ENCODE data around the gene SLC5A9. TPM values are rescaled to one million over a fixed set of nuclear protein-coding genes. Genes with fewer than 3 reads are reported as not detected.

SLC5A9 gene
- total and polyA plus RNA-seq, 2 donors (not counting 1 experiment from before 2014, with no cell fraction given): 0.07 TPM; not detected in 1

DNA sequence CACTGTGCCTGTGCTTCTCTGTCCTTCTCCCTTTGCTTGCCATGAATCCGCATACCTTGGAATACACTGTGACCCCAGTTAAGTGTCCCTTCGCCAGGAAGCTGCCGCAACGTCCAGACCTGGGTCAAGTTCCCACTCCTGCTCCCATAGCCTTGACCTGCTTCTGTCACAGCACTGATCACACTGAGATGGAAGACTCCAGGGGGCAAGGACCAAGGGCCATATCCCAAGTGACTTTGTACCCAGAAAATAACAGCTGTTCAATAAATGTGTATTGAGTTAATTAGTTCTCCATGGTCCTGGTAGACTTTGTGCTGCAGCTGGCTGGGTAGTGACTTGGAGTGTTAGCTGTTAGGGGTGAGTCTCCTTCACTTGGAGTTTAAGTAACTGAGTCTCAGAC is 25.8 kb downstream of the SLC5A9 start:
- TF ChIP-seq EZH2 (IDR thresholded peaks at IDR 0.05; ENCODE audit: borderline replicate concordance, insufficient read depth, low read depth, low read length, poor library complexity, severe bottlenecking): no peak
- TF ChIP-seq, protein P1, sequence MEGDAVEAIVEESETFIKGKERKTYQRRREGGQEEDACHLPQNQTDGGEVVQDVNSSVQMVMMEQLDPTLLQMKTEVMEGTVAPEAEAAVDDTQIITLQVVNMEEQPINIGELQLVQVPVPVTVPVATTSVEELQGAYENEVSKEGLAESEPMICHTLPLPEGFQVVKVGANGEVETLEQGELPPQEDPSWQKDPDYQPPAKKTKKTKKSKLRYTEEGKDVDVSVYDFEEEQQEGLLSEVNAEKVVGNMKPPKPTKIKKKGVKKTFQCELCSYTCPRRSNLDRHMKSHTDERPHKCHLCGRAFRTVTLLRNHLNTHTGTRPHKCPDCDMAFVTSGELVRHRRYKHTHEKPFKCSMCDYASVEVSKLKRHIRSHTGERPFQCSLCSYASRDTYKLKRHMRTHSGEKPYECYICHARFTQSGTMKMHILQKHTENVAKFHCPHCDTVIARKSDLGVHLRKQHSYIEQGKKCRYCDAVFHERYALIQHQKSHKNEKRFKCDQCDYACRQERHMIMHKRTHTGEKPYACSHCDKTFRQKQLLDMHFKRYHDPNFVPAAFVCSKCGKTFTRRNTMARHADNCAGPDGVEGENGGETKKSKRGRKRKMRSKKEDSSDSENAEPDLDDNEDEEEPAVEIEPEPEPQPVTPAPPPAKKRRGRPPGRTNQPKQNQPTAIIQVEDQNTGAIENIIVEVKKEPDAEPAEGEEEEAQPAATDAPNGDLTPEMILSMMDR (IDR thresholded peaks at IDR 0.05): no peak
- intact Hi-C loops (cut with micrococcal nuclease): no loop called here
- 98% methylated on average over 4 of the region's 4 CpGs for WGBS (ENCODE audit: insufficient coverage)
- no peak overlapping the region for H3K27ac Mint-ChIP-seq
- Histone ChIP-seq H3K4me1 (ENCODE audit: control insufficient read depth in 2 of 2, insufficient read depth in 2 of 2, low read length in 2 of 2) (peaks cover 25 to 31% of the 10 kb centered on the region in 2 donors), H3K79me2 (ENCODE audit: control insufficient read depth, insufficient read depth, low read length) (no peaks in the 10 kb centered on the region), H4K20me1 (ENCODE audit: control insufficient read depth, insufficient read depth, low read length, poor library complexity, severe bottlenecking) (no peaks in the 10 kb centered on the region), H2AFZ (ENCODE audit: insufficient read depth, low read depth, low read length, poor library complexity, severe bottlenecking) (no peak overlapping the region), H3K9ac (ENCODE audit: low read length) (no peak overlapping the region), H3K9me3 (ENCODE audit: control extremely low read depth in 1 of 3, control insufficient read depth in 2 of 3, insufficient read depth in 1 of 3, low read length in 2 of 3) (peaks cover 0 to 11% (median 0%) of the 10 kb centered on the region in 3 donors), H3K36me3 (replicated peaks in 1 of 2; ENCODE audit: control extremely low read depth in 1 of 2, control insufficient read depth in 1 of 2, extremely low read depth in 1 of 2, insufficient read depth in 2 of 2, low read length in 1 of 2) (no peaks in the 10 kb centered on the region), H3K27ac (ENCODE audit: low read length in 2 of 2) (no peak overlapping the region), H3K4me3 (ENCODE audit: control extremely low read depth in 1 of 5, extremely low read depth in 1 of 5, insufficient read depth in 1 of 5, low read depth in 2 of 5, low read length in 4 of 5) (no peak overlapping the region), H3K4me2 (replicated peaks; ENCODE audit: low read depth, low read length, poor library complexity, severe bottlenecking) (no peak overlapping the region), H3K27me3 (replicated peaks in 1 of 4; ENCODE audit: control extremely low read depth in 1 of 4, control insufficient read depth in 3 of 4, insufficient read depth in 4 of 4, low read length in 3 of 4) (no peaks in the 10 kb centered on the region)
- H3K27me3 Mint-ChIP-seq: peaks cover 8% of the 10 kb centered on the region
- CTCF ChIA-PET: no interaction called here
- no peak for DNase-seq
- H3K4me3 Mint-ChIP-seq: no peak overlapping the region
- H3K9me3 Mint-ChIP-seq (ENCODE audit: insufficient read depth): no peaks in the 10 kb centered on the region
- H3K4me1 Mint-ChIP-seq: peaks cover 27% of the 10 kb centered on the region
- ATAC-seq (ENCODE audit: low read depth): no peak
- POLR2A ChIA-PET: no interaction called here

DNA sequence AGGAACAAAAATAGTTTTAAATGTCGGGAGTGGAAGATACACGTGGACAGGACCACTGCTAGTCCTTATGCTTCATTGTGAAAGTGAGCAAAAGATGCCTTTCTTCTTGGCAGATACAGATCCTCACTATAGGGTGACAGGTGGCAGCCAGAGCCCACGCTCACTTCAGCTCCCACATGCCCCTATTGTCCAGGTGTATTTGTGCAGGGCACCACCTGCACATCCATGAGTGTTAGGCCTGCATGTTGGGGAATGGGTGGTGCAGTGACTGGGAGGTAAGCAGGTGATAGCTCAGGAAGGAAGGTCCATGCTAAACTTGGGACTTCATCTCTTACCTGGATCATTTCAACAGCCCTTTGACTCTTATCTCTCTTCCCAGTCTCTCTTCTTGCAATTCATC is 27.4 kb downstream of the SLC5A9 start:
- ChIA-PET POLR2A (no interaction called here), CTCF (no interaction called here)
- TF ChIP-seq EZH2 (IDR thresholded peaks at IDR 0.05; ENCODE audit: borderline replicate concordance, insufficient read depth, low read depth, low read length, poor library complexity, severe bottlenecking): no peak
- TF ChIP-seq, protein P1 (IDR thresholded peaks at IDR 0.05): no peak
- peaks cover 21% of the 10 kb centered on the region for H3K4me1 Mint-ChIP-seq
- ATAC-seq (ENCODE audit: low read depth) (no peak), DNase-seq (no peak)
- H3K4me3 ChIP-seq (ENCODE audit: control extremely low read depth in 1 of 5, extremely low read depth in 1 of 5, insufficient read depth in 1 of 5, low read depth in 2 of 5, low read length in 4 of 5): no peak overlapping the region
- H3K4me2 ChIP-seq (replicated peaks; ENCODE audit: low read depth, low read length, poor library complexity, severe bottlenecking): no peak overlapping the region
- H3K9me3 ChIP-seq (ENCODE audit: control extremely low read depth in 1 of 3, control insufficient read depth in 2 of 3, insufficient read depth in 1 of 3, low read length in 2 of 3): peaks cover 0 to 11% (median 0%) of the 10 kb centered on the region in 3 donors
- no peak overlapping the region for H3K27ac Mint-ChIP-seq
- 100% methylated on average over 2 of the region's 3 CpGs for WGBS (ENCODE audit: insufficient coverage)
- no peak overlapping the region for H3K9ac ChIP-seq (ENCODE audit: low read length)
- peaks cover 19 to 26% of the 10 kb centered on the region in 2 donors for H3K4me1 ChIP-seq (ENCODE audit: control insufficient read depth in 2 of 2, insufficient read depth in 2 of 2, low read length in 2 of 2)
- H3K27ac ChIP-seq (ENCODE audit: low read length in 2 of 2): no peak overlapping the region
- H4K20me1 ChIP-seq (ENCODE audit: control insufficient read depth, insufficient read depth, low read length, poor library complexity, severe bottlenecking): no peaks in the 10 kb centered on the region
- no peaks in the 10 kb centered on the region for H3K36me3 ChIP-seq (replicated peaks in 1 of 2; ENCODE audit: control extremely low read depth in 1 of 2, control insufficient read depth in 1 of 2, extremely low read depth in 1 of 2, insufficient read depth in 2 of 2, low read length in 1 of 2)
- H2AFZ ChIP-seq (ENCODE audit: insufficient read depth, low read depth, low read length, poor library complexity, severe bottlenecking): no peak overlapping the region
- intact Hi-C loops (cut with micrococcal nuclease): no loop called here
- H3K79me2 ChIP-seq (ENCODE audit: control insufficient read depth, insufficient read depth, low read length): no peaks in the 10 kb centered on the region
- no peak overlapping the region for H3K4me3 Mint-ChIP-seq
- no peaks in the 10 kb centered on the region for H3K27me3 ChIP-seq (replicated peaks in 1 of 4; ENCODE audit: control extremely low read depth in 1 of 4, control insufficient read depth in 3 of 4, insufficient read depth in 4 of 4, low read length in 3 of 4)
- peaks cover 10% of the 10 kb centered on the region for H3K27me3 Mint-ChIP-seq
- no peaks in the 10 kb centered on the region for H3K9me3 Mint-ChIP-seq (ENCODE audit: insufficient read depth)

Data from B cell (primary cell).